WTC11 (cell line): ENCODE results near the gene ISG15.

ENCODE experiments used
- SP1 ChIP-seq: sonication (generic); formaldehyde crosslinking; conservative IDR thresholded peaks from 2 replicates; pipeline ENCODE4 v1.8.1; 2022; ENCODE audit warnings: missing genetic modification reagents
- TF ChIP-seq, protein P1 (sequence below): sonication (generic); formaldehyde crosslinking; IDR thresholded peaks from 2 replicates; pipeline ENCODE4 v1.8.0; 2022; ENCODE audit warnings: mild to moderate bottlenecking, missing genetic modification reagents

DNA sequence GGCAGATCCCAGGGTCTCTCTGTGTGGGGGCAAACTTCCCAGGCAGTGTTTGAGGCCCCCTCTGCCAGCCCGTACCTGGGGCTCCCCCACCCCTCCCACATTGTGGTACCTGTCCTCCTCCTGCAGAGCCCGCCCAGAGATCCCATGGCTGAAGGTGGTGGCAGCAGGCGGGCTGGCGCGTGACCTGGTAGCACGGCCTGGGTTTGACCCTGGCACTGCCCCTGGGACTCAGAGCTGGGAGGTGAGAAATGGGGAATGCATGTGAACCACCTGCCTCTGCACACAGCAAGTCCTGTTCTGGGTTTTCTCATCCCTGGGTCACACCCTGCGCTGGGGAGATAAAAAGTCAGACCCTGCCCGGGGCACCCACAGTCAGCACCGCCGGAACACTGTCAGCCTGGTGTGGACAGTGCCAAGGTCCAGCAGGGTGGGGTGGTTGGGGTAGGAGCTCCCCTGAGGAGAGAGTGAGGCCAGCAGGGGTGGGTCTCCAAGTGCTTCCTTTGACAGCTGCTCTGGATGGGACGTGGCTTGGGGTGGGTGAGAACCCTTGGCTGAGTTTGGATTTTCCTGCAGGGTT lies 18.4 kb downstream of the ISG15 start:
- no peak for TF ChIP-seq SP1 (CRISPR knock-in tag)
- TF ChIP-seq, protein P1, sequence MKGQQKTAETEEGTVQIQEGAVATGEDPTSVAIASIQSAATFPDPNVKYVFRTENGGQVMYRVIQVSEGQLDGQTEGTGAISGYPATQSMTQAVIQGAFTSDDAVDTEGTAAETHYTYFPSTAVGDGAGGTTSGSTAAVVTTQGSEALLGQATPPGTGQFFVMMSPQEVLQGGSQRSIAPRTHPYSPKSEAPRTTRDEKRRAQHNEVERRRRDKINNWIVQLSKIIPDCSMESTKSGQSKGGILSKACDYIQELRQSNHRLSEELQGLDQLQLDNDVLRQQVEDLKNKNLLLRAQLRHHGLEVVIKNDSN (CRISPR knock-in tag), result no peak
